ENCODE measurements around the gene C1orf115.
"Not testable (repeated sequence)": the region's sequence is repeated elsewhere in the genome, so short reads cannot be mapped to it uniquely, and the experiment has no call there.

The C1orf115 gene

GRCh38 chr1:220726634-220727033, 36.5 kb downstream of the C1orf115 start:
- DNase-seq (ENCODE audit: low read depth) = no peak

GRCh38 chr1:220727519-220727918, 37.4 kb downstream of the C1orf115 start:
- DNase-seq (ENCODE audit: low read depth) = no peak

- no peak for DNase-seq (ENCODE audit: low read depth)
Measured at GRCh38 chr1:220730486-220730885, 40.3 kb downstream of the C1orf115 start.

- no peak for DNase-seq (ENCODE audit: low read depth)
Measured at GRCh38 chr1:220732137-220732536, 42.0 kb downstream of the C1orf115 start.

GRCh38 chr1:220732621-220733020, 42.5 kb downstream of the C1orf115 start:
- DNase-seq (ENCODE audit: low read depth) = no peak

GRCh38 chr1:220733086-220733601, 43.0 kb downstream of the C1orf115 start:
- DNase-seq (ENCODE audit: low read depth) = peak; percentile 63

GRCh38 chr1:220734571-220735326, 44.6 kb downstream of the C1orf115 start:
- DNase-seq (ENCODE audit: low read depth) = no peak

- DNase-seq (ENCODE audit: low read depth) = not testable (repeated sequence)
Measured at GRCh38 chr1:220736283-220736682, 46.1 kb downstream of the C1orf115 start.

- DNase-seq (ENCODE audit: low read depth) = no peak
Measured at GRCh38 chr1:220741349-220741748, 51.2 kb downstream of the C1orf115 start.

GRCh38 chr1:220741825-220742224, 51.7 kb downstream of the C1orf115 start:
- DNase-seq (ENCODE audit: low read depth) = no peak

GRCh38 chr1:220742520-220742919, 52.4 kb downstream of the C1orf115 start:
- no peak for DNase-seq (ENCODE audit: low read depth)

- DNase-seq (ENCODE audit: low read depth) = no peak
Measured at GRCh38 chr1:220746851-220747250, 56.7 kb downstream of the C1orf115 start.

GRCh38 chr1:220747437-220748088, 57.4 kb downstream of the C1orf115 start:
- DNase-seq (ENCODE audit: low read depth) = no peak

GRCh38 chr1:220748089-220748934, 58.1 kb downstream of the C1orf115 start, which contains the start of gene MTARC2:
TSS of gene MTARC2 (plus strand) at chr1:220748322. CDS start at chr1:220748532, 210 bp downstream.
- DNase-seq (ENCODE audit: low read depth) = no peak

All from stimulated activated CD4-positive, alpha-beta T cell treated with anti-CD3 and anti-CD28 coated beads, Interleukin-2, amount 100 ng/mL, for 4 hours (primary cell).